H9 (cell line): Measurements from ENCODE around the gene ARHGAP31. TPM values are rescaled to one million over a fixed set of nuclear protein-coding genes. Genes with fewer than 3 reads are reported as not detected.

Experiments used
- DNase-seq: peaks from one replicate; pipeline ENCODE4 v3.0.0-alpha.2; 2017
- H2AFZ ChIP-seq: one replicate; pipeline ENCODE4 v1.6.1; 2013; ENCODE audit warnings: mild to moderate bottlenecking, low read length, control low read depth, moderate library complexity
- H2AK5ac ChIP-seq: 2 replicates; pipeline ENCODE4 v1.6.1; 2013; ENCODE audit warnings: low read length, control low read depth, mixed read lengths; ENCODE audit not compliant: insufficient read length
- H2BK120ac ChIP-seq: one replicate; pipeline ENCODE4 v1.6.1; 2013; ENCODE audit warnings: low read depth, mild to moderate bottlenecking, low read length, control low read depth, inconsistent platforms; ENCODE audit not compliant: poor library complexity, severe bottlenecking
- H2BK12ac ChIP-seq: 2 replicates; pipeline ENCODE4 v1.6.1; 2013; ENCODE audit warnings: low read length, control low read depth, mixed read lengths, low read depth; ENCODE audit not compliant: insufficient read length
- H2BK15ac ChIP-seq: 2 replicates; pipeline ENCODE4 v1.6.1; 2013; ENCODE audit warnings: low read depth, low read length, control low read depth
- H2BK20ac ChIP-seq: one replicate; pipeline ENCODE4 v1.6.1; 2013; ENCODE audit warnings: low read depth, mild to moderate bottlenecking, low read length, control low read depth, inconsistent platforms; ENCODE audit not compliant: poor library complexity, severe bottlenecking
- H2BK5ac ChIP-seq: 2 replicates; pipeline ENCODE4 v1.6.1; 2013; ENCODE audit warnings: low read length, control low read depth, mixed read lengths; ENCODE audit not compliant: insufficient read length
- H3K14ac ChIP-seq: 2 replicates; pipeline ENCODE4 v1.6.1; 2013; ENCODE audit warnings: low read length, control low read depth; ENCODE audit not compliant: insufficient read depth
- H3K18ac ChIP-seq: 2 replicates; pipeline ENCODE4 v1.6.1; 2013; ENCODE audit warnings: low read depth, mild to moderate bottlenecking, mixed read lengths, low read length, control low read depth; ENCODE audit not compliant: insufficient read length
- H3K23ac ChIP-seq: 2 replicates; pipeline ENCODE4 v1.6.1; 2013; ENCODE audit warnings: low read length, control low read depth, mixed read lengths, low read depth; ENCODE audit not compliant: insufficient read length
- H3K23me2 ChIP-seq: 2 replicates; pipeline ENCODE4 v1.6.1; 2013; ENCODE audit warnings: low read depth, mild to moderate bottlenecking, mixed read lengths, low read length, control low read depth; ENCODE audit not compliant: insufficient read length, poor library complexity, severe bottlenecking
- H3K27ac ChIP-seq: 2 replicates; pipeline ENCODE4 v1.5.1; 2013; ENCODE audit warnings: low read length, control low read depth, mixed read lengths, low read depth; ENCODE audit not compliant: insufficient read length
- H3K27me3 ChIP-seq: 2 replicates; pipeline ENCODE4 v1.6.1; 2013; ENCODE audit warnings: low read length, control low read depth, inconsistent platforms; ENCODE audit not compliant: insufficient read depth
- H3K4ac ChIP-seq: 2 replicates; pipeline ENCODE4 v1.6.1; 2013; ENCODE audit warnings: low read depth, mild to moderate bottlenecking, control low read depth, inconsistent platforms, low read length, moderate library complexity
- H3K4me1 ChIP-seq: 2 replicates; pipeline ENCODE4 v1.6.1; 2013; ENCODE audit warnings: low read length, control low read depth, inconsistent platforms; ENCODE audit not compliant: insufficient read depth
- H3K4me2 ChIP-seq: 2 replicates; pipeline ENCODE4 v1.6.1; 2013; ENCODE audit warnings: low read length, control low read depth, mixed read lengths; ENCODE audit not compliant: insufficient read length, insufficient read depth
- H3K56ac ChIP-seq: 2 replicates; pipeline ENCODE4 v1.6.1; 2013; ENCODE audit warnings: low read depth, mild to moderate bottlenecking, mixed read lengths, low read length, control low read depth; ENCODE audit not compliant: insufficient read length
- H3K79me1 ChIP-seq: 2 replicates; pipeline ENCODE4 v1.6.1; 2013; ENCODE audit warnings: low read depth, mild to moderate bottlenecking, moderate library complexity, low read length, control low read depth, inconsistent platforms; ENCODE audit not compliant: insufficient read depth, poor library complexity, severe bottlenecking
- H3K79me2 ChIP-seq: 2 replicates; pipeline ENCODE4 v1.6.1; 2013; ENCODE audit warnings: low read length, control low read depth, inconsistent platforms; ENCODE audit not compliant: insufficient read depth
- H3K9ac ChIP-seq: 2 replicates; pipeline ENCODE4 v1.6.1; 2013; ENCODE audit warnings: low read length, control low read depth, mixed read lengths; ENCODE audit not compliant: insufficient read length; ENCODE audit errors: extremely low read depth
- H3K9me3 ChIP-seq: one replicate; pipeline ENCODE4 v1.6.1; 2013; ENCODE audit warnings: low read depth, low read length, inconsistent platforms; ENCODE audit not compliant: control insufficient read depth
- H3T11ph ChIP-seq: one replicate; pipeline ENCODE4 v1.6.1; 2013; ENCODE audit warnings: mild to moderate bottlenecking, low read length, control low read depth, inconsistent platforms
- H4K20me1 ChIP-seq: one replicate; pipeline ENCODE4 v1.6.1; 2013; ENCODE audit not compliant: control insufficient read depth, insufficient read length, insufficient read depth
- H4K5ac ChIP-seq: 2 replicates; pipeline ENCODE4 v1.6.1; 2013; ENCODE audit warnings: low read depth, mild to moderate bottlenecking, mixed read lengths, low read length, control low read depth; ENCODE audit not compliant: insufficient read length
- H4K8ac ChIP-seq: replicated peaks from 2 replicates; pipeline ENCODE4 v1.6.1; 2013; ENCODE audit warnings: low read length, control low read depth, mixed read lengths, low read depth; ENCODE audit not compliant: insufficient read length
- H4K91ac ChIP-seq: 2 replicates; pipeline ENCODE4 v1.6.1; 2013; ENCODE audit warnings: low read depth, mild to moderate bottlenecking, moderate library complexity, mixed read lengths, low read length, control low read depth; ENCODE audit not compliant: insufficient read length
- H3K27ac Mint-ChIP-seq, 3 experiments: 2 replicates in 2 of 3; 3 replicates in 1 of 3; pipeline ENCODE4 v1.8.0; 2020 to 2021; ENCODE audit warnings: mixed read lengths in 3 of 3, mild to moderate bottlenecking in 1 of 3, moderate library complexity in 1 of 3
- H3K27me3 Mint-ChIP-seq: 2 replicates; pipeline ENCODE4 v1.8.0; 2021; ENCODE audit warnings: low read depth, mild to moderate bottlenecking, moderate library complexity, mixed read lengths
- H3K36me3 Mint-ChIP-seq, 3 experiments: 2 replicates in 2 of 3; 3 replicates in 1 of 3; pipeline ENCODE4 v1.8.0; 2020 to 2021; ENCODE audit warnings: low read depth in 3 of 3, mixed read lengths in 3 of 3; ENCODE audit not compliant: insufficient read depth in 1 of 3
- H3K4me1 Mint-ChIP-seq, 2 experiments: 2 replicates each; pipeline ENCODE4 v1.8.0; 2020; ENCODE audit warnings: mixed read lengths in 2 of 2
- H3K4me3 Mint-ChIP-seq, 2 experiments: 2 replicates in 1 of 2; 3 replicates in 1 of 2; pipeline ENCODE4 v1.8.0; 2020 to 2021; ENCODE audit warnings: mild to moderate bottlenecking in 2 of 2, mixed read lengths in 2 of 2, moderate library complexity in 1 of 2
- H3K9me3 Mint-ChIP-seq, 2 experiments: 2 replicates in 1 of 2; 3 replicates in 1 of 2; pipeline ENCODE4 v1.8.0; 2020; ENCODE audit warnings: mild to moderate bottlenecking in 2 of 2, mixed read lengths in 2 of 2, moderate library complexity in 1 of 2
- CTCF ChIP-seq: fragments of 200-600 bp; sonication (generic); conservative IDR thresholded peaks from 3 replicates; pipeline ENCODE4 v1.8.0; 2021; ENCODE audit warnings: antibody characterized with exemption, mild to moderate bottlenecking
- WGBS: extraction: QIAGEN DNeasy Blood & Tissue Kit; methylation state at CpG from one replicate; pipeline ENCODE4 v1.1.7; 2013; ENCODE audit warnings: missing lambda C conversion rate, low lambda C conversion rate, mixed read lengths; ENCODE audit not compliant: insufficient read length; ENCODE audit errors: extremely low coverage; 5-methylcytosine and 5-hydroxymethylcytosine counted together
- total RNA-seq: library from RNA; stranded (reverse); gene quantifications from 2 replicates; pipeline ENCODE4 v1.2.1, GENCODE V29; 2021

The ARHGAP31 gene
- total RNA-seq, 1 experiment from 2014 or later, result 2.2 TPM

- Histone ChIP-seq H3K56ac (no peak overlapping the region), H2BK20ac (no peak overlapping the region), H3K27ac (no peak overlapping the region), H4K8ac (no peak overlapping the region), H3K4me1 (peaks cover 10% of the 10 kb centered on the region; the same call in 1 of the 2 replicates), H3K79me1 (no peaks in the 10 kb centered on the region), H3K23ac (no peak overlapping the region), H3K79me2 (no peaks in the 10 kb centered on the region), H3K4ac (no peak overlapping the region), H3K9ac (no peak overlapping the region), H4K5ac (no peak overlapping the region), H4K20me1 (no peaks in the 10 kb centered on the region), H2AFZ (no peak overlapping the region), H2BK15ac (no peak overlapping the region), H3K9me3 (no peaks in the 10 kb centered on the region), H3K23me2 (no peaks in the 10 kb centered on the region), H3K27me3 (no peaks in the 10 kb centered on the region), H3K18ac (no peak overlapping the region), H2AK5ac (no peak overlapping the region), H2BK12ac (no peak overlapping the region), H4K91ac (no peak overlapping the region), H3K14ac (no peak overlapping the region), H3T11ph (no peak overlapping the region), H3K4me2 (no peak overlapping the region), H2BK120ac (no peak overlapping the region), H2BK5ac (no peak overlapping the region)
- TF ChIP-seq CTCF, result no peak
- H3K36me3 Mint-ChIP-seq, result no peaks in the 10 kb centered on the region; a peak in 1 of 7 replicates
- peaks cover 48 to 52% of the 10 kb centered on the region in 2 experiments for H3K4me1 Mint-ChIP-seq
- no peak overlapping the region for H3K4me3 Mint-ChIP-seq
- H3K27me3 Mint-ChIP-seq, result no peaks in the 10 kb centered on the region; the same call in 1 of the 2 replicates
- H3K9me3 Mint-ChIP-seq, result peaks cover 0 to 5% of the 10 kb centered on the region in 2 experiments; a peak in 2 of 5 replicates
- H3K27ac Mint-ChIP-seq, result no peak overlapping the region
- no peak for DNase-seq
- WGBS, result no CpG with 5 or more reads among the region's 4 CpGs
These were observed 34.4 kb upstream of the ARHGAP31 start for GRCh38 chr3:119259821-119260220.
